Stromal cell of bone marrow (primary cell): Measurements from ENCODE around the gene BNIP3.

Experiments
- DNase-seq: peaks from one replicate; pipeline ENCODE4 v3.0.0-alpha.2; 2012; ENCODE audit warnings: low read depth

BNIP3 gene

DNA sequence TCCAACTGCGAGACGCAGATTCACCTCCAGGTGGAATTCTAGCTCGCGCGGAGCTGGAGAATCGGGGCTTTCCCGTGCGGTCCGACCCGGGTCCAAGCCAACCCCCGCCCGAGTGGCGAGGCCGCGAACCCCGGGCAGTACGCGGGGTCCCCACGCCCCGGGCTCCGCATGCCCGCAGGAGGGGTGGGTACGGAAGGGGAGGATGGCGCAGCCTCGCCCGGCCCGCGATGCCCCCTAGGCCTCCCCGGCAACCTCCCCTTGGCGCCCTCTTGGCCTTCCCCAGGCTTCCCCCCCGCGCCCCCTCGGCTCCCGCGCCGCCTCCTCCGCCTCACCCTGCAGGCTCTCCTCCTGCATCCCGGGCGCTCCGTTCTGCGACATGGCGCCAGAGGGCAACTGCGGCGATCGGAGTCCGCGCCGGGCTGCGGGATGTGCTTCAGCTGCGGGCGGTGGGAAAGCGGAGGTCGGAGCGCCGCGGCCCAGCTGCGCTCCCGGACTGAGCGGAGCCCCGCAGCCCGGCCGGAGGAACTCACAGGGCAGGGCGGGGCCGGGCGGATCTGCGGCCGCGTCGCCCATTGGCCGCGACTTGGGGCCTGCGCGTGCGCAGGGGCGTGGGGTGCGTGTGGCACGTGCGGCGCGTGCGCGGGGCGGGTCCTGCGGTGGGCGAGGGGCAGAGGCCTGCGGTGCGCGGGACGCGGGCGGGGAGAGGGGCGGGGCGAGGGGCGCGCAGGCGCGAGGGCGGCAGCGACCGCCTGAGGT, at the start of gene BNIP3:
TSS of gene BNIP3 (minus strand) at position 495 of the 756 bp plus-strand sequence. CDS start at position 378, 117 bp downstream.
- peak; percentile 84 for DNase-seq

GRCh38 chr10:132030898-132031463, 49.3 kb upstream of the BNIP3 start:
- DNase-seq = no peak

GRCh38 chr10:132028706-132029105, 47.0 kb upstream of the BNIP3 start:
- no peak for DNase-seq

DNA sequence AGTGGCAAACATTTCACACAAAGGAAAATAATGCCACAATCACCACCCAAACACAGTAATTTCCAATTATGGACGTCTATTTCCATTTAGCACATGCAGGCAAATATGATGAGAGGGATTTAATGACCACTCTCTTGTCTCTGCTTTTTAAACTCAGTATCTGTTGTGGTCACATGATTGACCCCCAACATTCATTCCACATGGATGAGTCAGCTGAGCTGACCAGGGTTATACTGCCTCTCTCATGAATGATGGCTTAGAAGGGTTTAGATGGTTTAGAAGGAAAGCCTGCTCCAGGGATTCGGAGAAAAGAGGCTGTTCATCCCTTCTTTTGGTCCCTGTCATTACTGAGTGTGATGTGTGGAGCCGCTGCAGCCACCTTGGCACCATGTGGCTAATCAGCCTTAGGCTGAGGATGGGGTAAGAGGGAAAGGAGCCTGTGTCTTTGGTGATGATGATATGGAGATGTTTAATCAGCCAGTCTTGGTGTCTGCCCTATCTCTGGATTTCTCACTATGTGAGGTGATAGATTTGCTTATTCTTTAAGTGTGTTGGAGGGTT, 45.8 kb upstream of the BNIP3 start:
- DNase-seq = no peak

DNA sequence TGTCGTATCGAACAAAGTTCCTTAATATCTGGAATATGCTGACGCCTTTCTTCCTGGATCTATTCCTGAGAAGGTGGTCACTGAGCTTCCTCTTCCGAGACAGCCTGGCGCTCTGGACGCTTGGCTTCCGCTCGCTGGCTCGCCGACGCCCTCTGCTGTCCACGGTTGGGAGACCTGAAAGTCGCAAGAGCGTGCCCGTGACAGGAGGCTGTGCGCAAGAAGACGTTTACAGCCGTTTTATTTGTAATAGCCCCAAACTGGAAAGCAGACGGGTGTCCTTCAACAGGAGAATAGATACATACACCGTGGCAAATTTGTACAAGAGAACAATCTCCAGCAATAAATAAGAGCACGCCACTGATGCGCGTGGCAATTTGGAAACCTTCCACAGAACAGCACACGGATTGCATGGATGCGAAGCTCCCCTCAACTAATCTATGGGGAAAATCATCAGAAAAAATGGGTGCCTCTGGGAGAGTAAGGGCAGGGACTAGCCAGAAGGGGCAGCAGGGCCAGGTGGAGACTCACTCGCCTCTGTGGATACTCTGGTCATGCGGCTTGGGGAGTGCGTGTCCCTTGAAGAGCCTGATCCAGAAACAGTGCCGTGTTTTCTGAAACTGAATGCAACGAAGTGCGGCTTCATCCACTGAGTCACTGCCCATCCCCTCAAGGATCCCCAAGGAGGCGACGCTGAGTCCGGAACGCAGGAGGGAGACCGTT, 41.5 kb upstream of the BNIP3 start:
- DNase-seq = peak; percentile 39

GRCh38 chr10:132022241-132022640, 40.5 kb upstream of the BNIP3 start:
- DNase-seq = no peak

DNA sequence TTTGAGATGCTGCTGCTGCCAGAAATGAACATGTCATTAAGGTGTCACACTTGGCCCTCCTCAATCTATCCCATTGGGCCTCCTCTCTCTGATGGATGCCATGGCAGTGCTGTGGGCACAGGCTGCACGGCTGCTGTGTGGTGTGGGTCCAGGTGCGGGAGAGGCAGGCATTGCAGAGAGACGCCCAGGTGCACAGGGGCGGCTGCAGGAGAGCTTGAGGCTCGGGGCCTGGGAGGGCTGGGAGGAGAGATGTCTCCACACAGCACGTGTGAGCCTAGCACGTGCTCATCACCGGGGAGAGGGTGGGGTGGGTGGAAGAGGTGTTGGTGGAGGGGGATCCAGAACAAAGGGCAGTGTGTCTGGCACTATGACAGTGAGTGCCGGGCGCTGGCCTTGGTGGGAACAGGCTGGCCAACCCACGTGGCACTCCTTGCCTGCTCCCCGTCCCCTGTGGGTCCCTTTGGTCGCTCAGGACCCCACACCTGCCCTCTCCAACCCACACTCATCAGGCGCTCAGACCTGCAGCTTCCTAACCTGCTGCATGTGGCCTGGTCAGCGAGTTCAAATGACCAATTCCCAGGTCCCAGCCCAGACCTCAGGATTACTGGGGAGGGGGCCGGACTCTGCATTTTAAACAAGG, 39.9 kb upstream of the BNIP3 start:
- DNase-seq = no peak

- no peak for DNase-seq
Measured at GRCh38 chr10:132021046-132021445, 39.3 kb upstream of the BNIP3 start.

DNA sequence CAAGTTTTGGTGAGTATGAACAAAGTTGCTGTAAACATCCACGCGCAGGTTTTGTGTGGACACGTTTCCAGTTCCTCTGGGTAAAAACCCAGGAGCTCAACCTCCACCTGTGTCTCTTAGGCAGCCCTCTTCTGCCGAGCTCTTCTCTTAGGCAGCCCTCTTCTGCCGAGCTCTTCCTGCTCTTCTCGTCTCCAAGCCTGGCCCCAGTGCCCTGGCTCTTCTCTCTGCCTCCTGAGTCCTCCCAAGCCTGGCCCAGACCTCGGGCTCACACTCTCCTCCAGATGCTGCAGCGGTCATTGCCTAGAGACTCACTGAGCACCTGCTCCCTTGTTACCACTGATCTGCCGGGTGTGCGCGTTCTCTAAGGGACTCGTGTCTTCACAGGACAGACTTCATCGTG, 38.7 kb upstream of the BNIP3 start:
- no peak for DNase-seq

- no peak for DNase-seq
Measured at GRCh38 chr10:132019366-132019765, 37.6 kb upstream of the BNIP3 start.

GRCh38 chr10:132018446-132018845, 36.7 kb upstream of the BNIP3 start:
- no peak for DNase-seq

DNA sequence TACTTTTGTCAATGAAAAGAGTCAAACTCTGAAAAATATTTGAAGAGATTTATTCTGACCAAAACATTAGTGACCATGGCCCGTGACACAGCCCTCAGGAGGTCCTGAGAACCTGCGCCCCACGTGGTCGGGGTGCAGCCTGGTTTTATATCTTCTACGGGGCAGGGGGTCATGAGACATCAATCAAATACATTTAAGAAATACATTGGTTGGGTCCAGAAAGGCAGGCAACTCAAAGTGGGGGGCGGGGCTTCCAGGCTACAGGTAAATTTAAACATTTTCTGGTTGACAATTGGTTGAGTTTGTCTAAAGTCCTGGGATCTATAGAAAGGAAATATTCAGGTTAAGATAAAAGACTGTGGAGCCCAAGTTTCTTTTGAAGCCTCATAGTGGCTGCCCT, 34.8 kb upstream of the BNIP3 start:
- no peak for DNase-seq

DNA sequence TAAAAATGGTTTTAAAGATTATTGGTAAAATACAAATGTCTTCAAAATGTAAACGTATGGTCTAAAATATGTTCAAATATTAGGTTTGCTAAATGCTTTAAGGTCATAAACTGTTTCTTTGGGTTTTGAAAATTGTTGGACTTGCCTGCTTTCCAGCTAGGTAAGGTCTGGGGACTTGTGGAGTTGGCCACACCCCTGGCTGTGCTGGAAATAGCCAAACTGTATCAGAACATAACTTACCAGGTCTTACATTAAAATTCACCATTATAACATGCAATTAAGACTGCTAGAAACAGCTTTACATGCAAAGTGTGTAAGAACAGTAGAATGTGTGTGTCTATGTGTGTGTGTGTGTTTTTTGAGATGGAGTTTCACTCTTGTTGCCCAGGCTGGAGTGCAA, 29.7 kb upstream of the BNIP3 start:
- DNase-seq = no peak

DNA sequence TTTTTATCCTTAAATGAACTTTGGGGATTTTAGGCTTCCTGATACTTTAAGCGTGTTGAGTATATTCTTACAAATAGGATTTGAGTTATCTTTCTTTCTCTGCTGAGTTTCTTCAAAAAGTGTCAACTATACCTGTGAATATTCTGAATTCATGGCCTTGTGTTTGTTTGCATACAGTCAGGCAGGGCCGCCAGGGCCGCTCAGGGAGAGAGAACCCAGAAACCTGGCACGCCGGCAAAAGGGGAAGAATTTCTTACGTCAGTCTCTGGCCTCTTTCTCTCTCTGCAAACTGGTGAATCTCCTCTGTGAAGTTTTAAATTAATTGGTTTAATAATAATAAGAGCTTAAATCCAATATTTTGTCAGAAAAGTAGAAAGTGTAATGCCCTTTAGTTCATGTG, 29.3 kb upstream of the BNIP3 start:
- no peak for DNase-seq

- no peak for DNase-seq
Measured at GRCh38 chr10:132010483-132010882, 28.8 kb upstream of the BNIP3 start.

- DNase-seq = no peak
Measured at GRCh38 chr10:132009575-132009974, 27.9 kb upstream of the BNIP3 start.

GRCh38 chr10:132007681-132008080, 26.0 kb upstream of the BNIP3 start:
- DNase-seq = no peak

DNA sequence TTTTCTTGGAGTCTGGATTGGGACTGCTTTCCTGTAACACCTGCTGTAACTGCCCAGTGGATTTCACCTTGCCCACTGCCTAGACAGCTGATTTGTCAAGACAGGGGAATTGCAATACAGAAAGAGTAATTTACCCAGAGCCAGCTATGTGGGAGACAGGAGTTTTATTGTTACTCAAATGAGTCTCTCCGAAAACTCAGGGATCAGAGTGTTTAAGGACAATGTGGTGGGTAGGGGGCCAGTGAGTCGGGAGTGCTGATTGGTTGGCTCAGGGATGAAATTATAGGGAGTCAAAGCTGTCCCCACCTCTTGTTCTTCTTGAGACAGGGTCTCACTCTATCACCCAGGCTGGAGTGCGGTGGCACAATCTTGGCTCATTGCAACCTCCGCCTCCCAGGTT, 25.2 kb upstream of the BNIP3 start:
- DNase-seq = no peak

DNA sequence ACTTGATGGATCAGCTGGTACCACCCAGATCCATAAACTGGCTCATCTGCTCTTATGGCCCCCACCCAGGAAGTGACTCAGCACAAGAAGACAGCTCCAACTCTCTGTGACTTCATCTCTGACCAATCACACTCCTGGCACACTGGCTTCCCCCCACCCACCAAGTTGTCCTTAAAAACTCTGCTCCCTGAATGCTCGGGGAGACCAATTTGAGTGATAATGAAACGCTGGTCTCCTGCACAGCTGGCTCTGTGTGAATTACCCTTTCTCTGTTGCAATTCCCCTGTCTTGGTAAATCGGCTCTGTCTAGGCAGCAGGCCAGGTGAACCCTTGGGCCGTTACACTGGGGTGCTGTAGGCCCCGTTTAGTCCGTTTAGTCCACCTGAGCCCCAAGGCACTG, 23.4 kb upstream of the BNIP3 start:
- DNase-seq = no peak

DNA sequence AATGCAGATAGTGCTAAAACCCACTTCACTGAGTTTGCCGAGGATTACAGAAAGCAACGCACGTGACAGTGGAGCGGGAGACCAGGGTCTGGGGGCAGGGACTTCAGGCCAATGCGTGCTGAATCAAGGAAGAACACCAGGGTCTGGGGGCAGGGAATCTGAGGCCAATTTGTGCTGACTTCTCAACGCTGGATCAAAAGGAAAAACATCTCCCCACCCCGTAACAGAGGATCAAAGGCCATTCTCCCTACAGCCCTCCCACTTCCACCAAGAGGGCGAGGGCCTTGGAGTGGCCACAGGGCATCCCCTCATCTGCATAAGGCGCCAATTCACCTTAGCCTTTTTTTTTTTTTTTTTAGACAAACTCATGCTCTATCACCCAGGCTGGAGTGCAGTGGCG, 22.3 kb upstream of the BNIP3 start:
- no peak for DNase-seq

GRCh38 chr10:132003282-132003924, 21.7 kb upstream of the BNIP3 start:
- DNase-seq = no peak

- no peak for DNase-seq
Measured at GRCh38 chr10:132002004-132002403, 20.3 kb upstream of the BNIP3 start.
